Adipose tissue (tissue), 3 donors: ENCODE measurements around the gene BMP10. TPM values are rescaled to one million over a fixed set of nuclear protein-coding genes. Genes with fewer than 3 reads are reported as not detected.
A peak's percentile ranks its signal among the peaks of the same experiment; 100 is the strongest.

Source experiments
- H3K27ac ChIP-seq: one replicate; pipeline ENCODE4 v1.5.1; 2013; ENCODE audit warnings: low read depth, low read length
- WGBS, 3 donors: extraction: QIAGEN DNeasy Blood & Tissue Kit; methylation state at CpG; one replicate each; pipeline ENCODE4 v1.1.7; 2013; 5-methylcytosine and 5-hydroxymethylcytosine counted together
- polyA plus RNA-seq, 3 donors: library from polyadenylated mRNA; stranded (reverse); fragments of 200-250 nt; gene quantifications; one replicate each; pipeline ENCODE4 v1.2.3, GENCODE V29; 2013
- donor health status: healthy with polysubstance abuse.
- donor health status: Bipolar disorder and iron deficiency.
- donor health status: healthy.

BMP10 gene
- polyA plus RNA-seq, 3 donors = 0.45 TPM; not detected in 2

- 28 to 53% (median 42%) methylated on average over 8 of the region's 8 CpGs for WGBS, 3 donors
Observed at GRCh38 chr2:68832233-68832869, 38.8 kb downstream of the BMP10 start.

DNA sequence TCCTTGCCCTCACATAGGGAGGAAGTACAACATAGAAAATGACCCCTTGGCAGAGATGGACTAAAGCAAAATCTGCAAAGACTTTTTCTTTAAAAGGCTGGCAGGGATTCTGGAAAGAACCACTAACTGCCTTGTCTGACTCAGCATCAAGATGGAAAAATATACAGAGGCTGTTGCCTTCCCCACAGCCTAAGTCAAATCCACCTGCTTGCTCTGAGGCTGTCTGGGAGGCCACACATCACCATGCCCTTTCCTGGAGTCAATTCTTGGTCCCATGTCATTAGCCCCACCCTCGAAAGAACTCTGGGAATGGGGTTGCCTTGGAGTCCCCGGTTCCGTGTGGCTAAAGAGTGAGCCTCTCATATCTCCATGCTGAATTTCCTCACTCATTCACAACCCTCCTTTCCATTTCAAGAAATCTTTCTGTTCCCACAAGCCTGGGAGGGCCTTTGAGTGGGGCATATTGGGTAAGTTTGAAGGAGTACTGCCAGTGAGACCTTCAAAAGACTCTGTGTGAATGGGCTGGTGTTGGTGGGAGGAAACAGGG, 39.4 kb downstream of the BMP10 start:
- H3K27ac ChIP-seq = peak overlapping the region; percentile 49
- WGBS, 3 donors = 60 to 81% (median 68%) methylated on average over 3 of the region's 3 CpGs

More at GRCh38 chr2:68832233-68832869, 38.8 kb downstream of the BMP10 start:
- no peak overlapping the region for H3K27ac ChIP-seq

DNA sequence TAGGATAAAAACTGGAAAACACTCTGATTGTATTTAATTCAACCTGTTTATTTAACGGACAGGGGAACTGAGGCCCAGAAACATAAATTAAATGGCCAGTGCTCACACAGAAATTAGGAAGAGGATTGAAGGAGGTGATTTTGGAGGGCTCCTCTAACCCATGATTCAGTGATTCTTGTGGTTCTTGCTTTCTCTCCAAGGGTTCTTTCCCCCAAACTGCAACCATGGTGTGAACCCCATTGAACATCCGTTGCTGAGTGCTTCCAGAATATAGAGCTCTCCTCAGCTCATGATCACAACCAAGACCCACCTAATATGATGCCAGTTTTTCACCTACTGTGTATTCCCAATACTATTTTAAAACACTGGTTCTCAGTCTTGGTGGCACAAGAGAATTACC, 41.4 kb downstream of the BMP10 start:
- WGBS, 3 donors = 24 to 69% (median 32%) methylated on average over 2 of the region's 2 CpGs
- peak overlapping the region; percentile 28 for H3K27ac ChIP-seq

DNA sequence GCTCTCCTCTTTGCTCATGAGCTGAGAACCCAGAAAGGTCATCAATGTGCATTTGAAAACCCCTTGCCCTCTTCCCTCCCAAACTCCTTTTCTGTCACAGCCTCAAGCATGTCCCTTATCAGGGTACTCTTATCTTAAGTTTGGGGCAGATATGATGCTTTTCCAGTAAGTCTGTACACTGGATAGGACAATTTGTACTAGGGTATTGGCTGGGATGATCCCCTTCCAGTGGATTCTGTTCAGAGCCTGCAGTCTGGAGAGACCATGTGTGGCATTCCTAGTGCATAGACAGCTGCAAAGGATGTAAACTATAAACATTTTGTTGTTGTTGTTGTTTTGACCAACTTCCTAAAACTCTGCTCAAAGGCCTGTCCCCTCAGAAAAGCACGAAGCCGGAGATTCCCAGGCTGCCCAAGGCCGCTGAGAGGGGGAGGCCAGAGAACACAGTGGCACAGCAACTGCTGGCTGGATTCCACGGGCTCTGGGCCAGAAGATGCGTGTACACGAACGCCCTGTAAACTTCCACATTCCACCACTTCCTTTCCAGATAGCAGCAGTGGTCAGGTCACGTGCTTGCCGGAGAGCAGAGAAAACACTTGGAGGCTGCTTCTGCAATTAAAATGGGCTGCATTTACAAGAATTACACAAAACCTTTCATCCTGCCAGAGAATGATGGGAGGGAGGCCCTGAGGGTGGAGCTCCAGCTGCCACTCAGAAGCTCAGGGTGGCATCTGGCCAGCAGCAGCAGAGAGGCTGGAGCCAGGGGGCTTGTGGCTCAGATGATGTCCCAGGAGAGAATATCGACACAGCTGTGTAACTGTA, 42.1 kb downstream of the BMP10 start:
- peak overlapping the region; percentile 28 for H3K27ac ChIP-seq
- WGBS, 3 donors = 0 to 2% (median 0%) methylated on average over 10 of the region's 10 CpGs

- no peak overlapping the region for H3K27ac ChIP-seq
Observed at GRCh38 chr2:68827666-68828065, 43.5 kb downstream of the BMP10 start.

DNA sequence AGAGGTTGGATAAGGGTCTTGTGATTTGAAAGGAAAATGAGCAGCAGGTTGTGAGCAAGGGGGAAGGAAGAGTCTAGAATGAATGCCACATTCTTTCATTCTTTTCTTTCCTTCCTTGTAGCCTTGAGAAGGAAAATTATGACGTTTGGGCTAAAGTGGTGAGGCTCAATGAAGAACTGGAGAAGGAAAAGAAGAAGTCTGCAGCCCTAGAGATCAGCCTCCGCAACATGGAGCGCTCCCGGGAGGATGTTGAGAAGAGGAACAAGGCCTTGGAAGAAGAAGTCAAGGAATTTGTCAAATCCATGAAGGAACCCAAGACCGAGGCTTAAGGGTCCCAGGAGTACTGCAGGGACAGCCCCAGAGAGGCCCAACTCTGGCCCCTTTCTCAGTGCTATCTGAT, 45.3 kb downstream of the BMP10 start:
- 77 to 92% (median 79%) methylated on average over 5 of the region's 5 CpGs for WGBS, 3 donors
- H3K27ac ChIP-seq = no peak overlapping the region

More at GRCh38 chr2:68827666-68828065, 43.5 kb downstream of the BMP10 start:
- 70 to 96% (median 90%) methylated on average over 4 of the region's 4 CpGs for WGBS, 3 donors

DNA sequence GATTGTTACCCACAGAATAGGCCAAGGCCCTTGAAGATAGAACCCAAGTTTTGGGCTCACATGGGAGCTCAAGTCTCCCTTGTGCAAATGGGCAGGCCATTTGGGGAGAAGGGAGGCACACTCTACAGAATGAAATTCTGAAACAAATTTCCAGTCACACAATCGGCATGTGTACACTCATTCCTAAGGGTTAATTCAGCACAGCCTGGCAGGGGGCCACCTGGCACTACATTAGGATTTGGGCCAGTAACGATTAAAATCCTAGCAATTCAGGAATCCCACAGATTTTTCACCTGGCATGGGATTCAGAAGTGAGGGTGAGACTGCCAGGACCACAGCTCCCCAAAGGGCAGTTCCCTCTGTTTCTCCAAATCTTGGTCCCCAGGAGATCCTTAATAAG, 46.4 kb downstream of the BMP10 start:
- 49 to 68% (median 52%) methylated on average over 2 of the region's 2 CpGs for WGBS, 3 donors

GRCh38 chr2:68822207-68822872, 48.9 kb downstream of the BMP10 start:
- H3K27ac ChIP-seq = no peak overlapping the region
- 74 to 90% (median 77%) methylated on average over 15 of the region's 15 CpGs for WGBS, 3 donors

More for the DNA sequence above, 46.4 kb downstream of the BMP10 start:
- H3K27ac ChIP-seq = no peak overlapping the region

DNA sequence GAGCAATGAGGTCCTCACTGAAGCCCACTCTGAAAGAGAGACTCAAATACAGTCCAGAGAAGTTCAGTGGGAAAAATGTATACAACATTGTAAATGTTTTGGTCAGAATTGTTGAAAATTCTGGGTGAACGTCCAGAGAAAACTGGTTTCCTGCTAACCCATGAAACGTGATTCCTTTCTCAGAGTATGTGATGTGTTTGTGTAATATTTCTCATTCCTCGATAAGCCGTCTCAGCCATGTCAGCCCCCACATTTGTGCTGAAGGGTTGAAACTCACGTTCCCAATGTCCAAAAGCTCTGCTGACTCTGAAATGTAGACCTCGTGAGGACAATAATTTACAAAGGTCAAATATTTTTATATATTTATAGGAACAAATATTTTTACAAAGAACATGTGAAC, 51.6 kb downstream of the BMP10 start:
- H3K27ac ChIP-seq = no peak overlapping the region
- WGBS, 3 donors = 74 to 83% (median 79%) methylated on average over 6 of the region's 6 CpGs

- H3K27ac ChIP-seq = no peak overlapping the region
Observed at GRCh38 chr2:68817306-68817705, 53.9 kb downstream of the BMP10 start.

Other genes with a start within 250 kb of the BMP10 start
- 1 to 10 TPM in 1 of 3 donors, under 1 TPM in 2; 0.02 to 1.1 (median 0.56) TPM for gene PROKR1, start 227.8 kb downstream of the BMP10 start, polyA plus RNA-seq
- 10 to 100 TPM in 1 of 3 donors, 1 to 10 TPM in 2; 1.4 to 13.4 (median 7.2) TPM for gene ARHGAP25, start 136.6 kb downstream of the BMP10 start, polyA plus RNA-seq
- gene GKN2, start 81.5 kb upstream of the BMP10 start, polyA plus RNA-seq = 100 to 1,000 TPM in 1 of 3 donors, 10 to 100 TPM in 1, under 1 TPM in 1; 0.41 to 318 (median 29.8) TPM
- gene GKN1, start 103.2 kb upstream of the BMP10 start, polyA plus RNA-seq = 1,000 to 10,000 TPM in 1 of 3 donors, 100 to 1,000 TPM in 1, 1 to 10 TPM in 1; 4.8 to 2,134 (median 105) TPM
- 10 to 100 TPM in 1 of 3 donors, 1 to 10 TPM in 2; 1.7 to 41.6 (median 9.6) TPM for gene ANTXR1, start 141.8 kb upstream of the BMP10 start, polyA plus RNA-seq